HUES6 (cell line): ENCODE data around the gene MIR17HG.
A peak's percentile ranks its signal among the peaks of the same experiment; 100 is the strongest.
"Not testable (repeated sequence)": the region's sequence is repeated elsewhere in the genome, so short reads cannot be mapped to it uniquely, and the experiment has no call there.

Experiments used
- H3K27ac ChIP-seq: 2 replicates; pipeline ENCODE4 v1.7.0; 2013; ENCODE audit warnings: low read depth, mild to moderate bottlenecking, low read length, inconsistent platforms
- H3K27me3 ChIP-seq: 2 replicates; pipeline ENCODE4 v1.6.1; 2013; ENCODE audit warnings: low read length; ENCODE audit not compliant: control insufficient read depth, insufficient read depth
- H3K36me3 ChIP-seq: 2 replicates; pipeline ENCODE4 v1.6.1; 2013; ENCODE audit warnings: low read length; ENCODE audit not compliant: control insufficient read depth, insufficient read depth
- H3K4me1 ChIP-seq: 2 replicates; pipeline ENCODE4 v1.6.1; 2013; ENCODE audit warnings: low read length; ENCODE audit not compliant: control insufficient read depth, insufficient read depth
- H3K4me3 ChIP-seq: 2 replicates; pipeline ENCODE4 v1.5.1; 2013; ENCODE audit warnings: low read depth, low read length
- H3K9ac ChIP-seq: one replicate; pipeline ENCODE4 v1.6.1; 2013; ENCODE audit warnings: mild to moderate bottlenecking, low read length
- H3K9me3 ChIP-seq: 2 replicates; pipeline ENCODE4 v1.6.1; 2013; ENCODE audit warnings: low read depth, low read length; ENCODE audit not compliant: control insufficient read depth, insufficient read depth

Gene MIR17HG

GRCh38 chr13:91346850-91347201 lies 661 bp upstream of the MIR17HG start:
- Histone ChIP-seq H3K27me3 (peaks cover 10% of the 10 kb centered on the region; the same call in 1 of the 2 replicates), H3K27ac (peak overlapping the region; percentile 60; the same call in 1 of the 2 replicates), H3K4me1 (peaks cover 17% of the 10 kb centered on the region), H3K4me3 (peak overlapping the region; percentile 70), H3K9ac (peak overlapping the region; percentile 97), H3K36me3 (peaks cover 29% of the 10 kb centered on the region), H3K9me3 (no peaks in the 10 kb centered on the region)

- H3K9me3 ChIP-seq = no peaks in the 10 kb centered on the region
- peak overlapping the region; percentile 98 for H3K9ac ChIP-seq
- H3K36me3 ChIP-seq = peaks cover 43% of the 10 kb centered on the region
- peak overlapping the region; percentile 96 for H3K4me3 ChIP-seq
- peaks cover 17% of the 10 kb centered on the region for H3K4me1 ChIP-seq
- peaks cover 10% of the 10 kb centered on the region; the same call in 1 of the 2 replicates for H3K27me3 ChIP-seq
- peak overlapping the region; percentile 96 for H3K27ac ChIP-seq
Measured at GRCh38 chr13:91347996-91348905, 764 bp downstream of the MIR17HG start.

- Histone ChIP-seq H3K27me3 (peaks cover 6% of the 10 kb centered on the region; the same call in 1 of the 2 replicates), H3K4me1 (peaks cover 17% of the 10 kb centered on the region), H3K9ac (peak overlapping the region; percentile 98), H3K4me3 (peak overlapping the region; percentile 96), H3K36me3 (peaks cover 50% of the 10 kb centered on the region), H3K9me3 (no peaks in the 10 kb centered on the region), H3K27ac (peak overlapping the region; percentile 88)
Measured at GRCh38 chr13:91348906-91349435, 1.5 kb downstream of the MIR17HG start.

GRCh38 chr13:91349992-91350911 lies 2.8 kb downstream of the MIR17HG start:
- peak overlapping the region; percentile 98 for H3K9ac ChIP-seq
- no peaks in the 10 kb centered on the region for H3K9me3 ChIP-seq
- peaks cover 17% of the 10 kb centered on the region for H3K4me1 ChIP-seq
- peak overlapping the region; percentile 88 for H3K27ac ChIP-seq
- peak overlapping the region; percentile 96 for H3K4me3 ChIP-seq
- peaks cover 63% of the 10 kb centered on the region for H3K36me3 ChIP-seq
- peaks cover 5% of the 10 kb centered on the region; the same call in 1 of the 2 replicates for H3K27me3 ChIP-seq

- H3K4me1 ChIP-seq = peaks cover 17% of the 10 kb centered on the region
- H3K4me3 ChIP-seq = peak overlapping the region; percentile 96
- no peaks in the 10 kb centered on the region for H3K9me3 ChIP-seq
- H3K36me3 ChIP-seq = peaks cover 72% of the 10 kb centered on the region
- no peak overlapping the region for H3K27ac ChIP-seq
- H3K27me3 ChIP-seq = no peaks in the 10 kb centered on the region
- H3K9ac ChIP-seq = no peak overlapping the region
Measured at GRCh38 chr13:91351123-91351522, 3.6 kb downstream of the MIR17HG start.

- Histone ChIP-seq H3K9ac (no peak overlapping the region), H3K4me3 (0 out of 2 replicates have a peak overlapping the region, but pooled peaks have one; percentile 27), H3K36me3 (peaks cover 80% of the 10 kb centered on the region)
Measured at GRCh38 chr13:91351980-91352379, 4.5 kb downstream of the MIR17HG start.

GRCh38 chr13:91352891-91353290 lies 5.4 kb downstream of the MIR17HG start:
- H3K27ac ChIP-seq, H3K9me3 ChIP-seq, H3K4me3 ChIP-seq, H3K9ac ChIP-seq, H3K27me3 ChIP-seq: not testable (repeated sequence)
- peaks cover 12% of the 10 kb centered on the region for H3K4me1 ChIP-seq
- H3K36me3 ChIP-seq = peaks cover 89% of the 10 kb centered on the region

More at GRCh38 chr13:91351980-91352379, 4.5 kb downstream of the MIR17HG start:
- Histone ChIP-seq H3K27ac (peak overlapping the region; percentile 9; the same call in 1 of the 2 replicates), H3K4me1 (peaks cover 12% of the 10 kb centered on the region), H3K27me3 (no peaks in the 10 kb centered on the region), H3K9me3 (no peaks in the 10 kb centered on the region)

- H3K27ac ChIP-seq = no peak overlapping the region
- no peaks in the 10 kb centered on the region for H3K27me3 ChIP-seq
- no peak overlapping the region for H3K4me3 ChIP-seq
- no peak overlapping the region for H3K9ac ChIP-seq
- peaks cover 95% of the 10 kb centered on the region for H3K36me3 ChIP-seq
- peaks cover 12% of the 10 kb centered on the region for H3K4me1 ChIP-seq
- H3K9me3 ChIP-seq = no peaks in the 10 kb centered on the region
Measured at GRCh38 chr13:91353494-91353893, 6.0 kb downstream of the MIR17HG start.

GRCh38 chr13:91355099-91355825 lies 7.8 kb downstream of the MIR17HG start:
- Histone ChIP-seq H3K4me3 (no peak overlapping the region), H3K4me1 (peaks cover 10% of the 10 kb centered on the region), H3K9me3 (no peaks in the 10 kb centered on the region), H3K27ac (no peak overlapping the region), H3K36me3 (peaks cover 84% of the 10 kb centered on the region), H3K9ac (no peak overlapping the region), H3K27me3 (no peaks in the 10 kb centered on the region)
